ENCODE measurements around the gene SOD2.

DNA sequence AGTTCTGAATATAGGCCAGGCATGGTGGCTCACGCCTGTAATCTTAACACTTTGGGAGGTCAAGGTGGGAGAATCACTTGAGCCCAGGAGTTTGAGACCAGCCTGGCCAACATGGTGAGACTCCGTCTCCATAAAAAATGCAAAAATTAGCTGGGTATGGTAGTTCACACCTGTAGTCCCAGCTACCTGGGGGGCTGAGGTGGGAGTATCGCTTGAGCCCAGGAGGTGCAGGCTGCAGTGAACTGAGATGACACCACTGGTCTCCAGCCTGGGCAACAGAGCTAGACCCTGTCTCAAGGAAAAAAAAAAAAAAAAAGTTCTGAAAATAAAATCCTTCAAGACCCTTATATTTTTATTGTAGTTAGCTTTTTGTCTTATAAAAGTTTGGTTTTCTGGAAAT, 22.6 kb upstream of the SOD2 start:
- no peak for TF ChIP-seq POLR2A (IDR thresholded peaks at IDR 0.05)
- TF ChIP-seq, protein P1, sequence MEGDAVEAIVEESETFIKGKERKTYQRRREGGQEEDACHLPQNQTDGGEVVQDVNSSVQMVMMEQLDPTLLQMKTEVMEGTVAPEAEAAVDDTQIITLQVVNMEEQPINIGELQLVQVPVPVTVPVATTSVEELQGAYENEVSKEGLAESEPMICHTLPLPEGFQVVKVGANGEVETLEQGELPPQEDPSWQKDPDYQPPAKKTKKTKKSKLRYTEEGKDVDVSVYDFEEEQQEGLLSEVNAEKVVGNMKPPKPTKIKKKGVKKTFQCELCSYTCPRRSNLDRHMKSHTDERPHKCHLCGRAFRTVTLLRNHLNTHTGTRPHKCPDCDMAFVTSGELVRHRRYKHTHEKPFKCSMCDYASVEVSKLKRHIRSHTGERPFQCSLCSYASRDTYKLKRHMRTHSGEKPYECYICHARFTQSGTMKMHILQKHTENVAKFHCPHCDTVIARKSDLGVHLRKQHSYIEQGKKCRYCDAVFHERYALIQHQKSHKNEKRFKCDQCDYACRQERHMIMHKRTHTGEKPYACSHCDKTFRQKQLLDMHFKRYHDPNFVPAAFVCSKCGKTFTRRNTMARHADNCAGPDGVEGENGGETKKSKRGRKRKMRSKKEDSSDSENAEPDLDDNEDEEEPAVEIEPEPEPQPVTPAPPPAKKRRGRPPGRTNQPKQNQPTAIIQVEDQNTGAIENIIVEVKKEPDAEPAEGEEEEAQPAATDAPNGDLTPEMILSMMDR (IDR thresholded peaks at IDR 0.05), result no peak
